Measurements from ENCODE around the gene KIF19.
"Not testable (repeated sequence)": the region's sequence is repeated elsewhere in the genome, so short reads cannot be mapped to it uniquely, and the experiment has no call there.

- TF ChIP-seq, protein P1, sequence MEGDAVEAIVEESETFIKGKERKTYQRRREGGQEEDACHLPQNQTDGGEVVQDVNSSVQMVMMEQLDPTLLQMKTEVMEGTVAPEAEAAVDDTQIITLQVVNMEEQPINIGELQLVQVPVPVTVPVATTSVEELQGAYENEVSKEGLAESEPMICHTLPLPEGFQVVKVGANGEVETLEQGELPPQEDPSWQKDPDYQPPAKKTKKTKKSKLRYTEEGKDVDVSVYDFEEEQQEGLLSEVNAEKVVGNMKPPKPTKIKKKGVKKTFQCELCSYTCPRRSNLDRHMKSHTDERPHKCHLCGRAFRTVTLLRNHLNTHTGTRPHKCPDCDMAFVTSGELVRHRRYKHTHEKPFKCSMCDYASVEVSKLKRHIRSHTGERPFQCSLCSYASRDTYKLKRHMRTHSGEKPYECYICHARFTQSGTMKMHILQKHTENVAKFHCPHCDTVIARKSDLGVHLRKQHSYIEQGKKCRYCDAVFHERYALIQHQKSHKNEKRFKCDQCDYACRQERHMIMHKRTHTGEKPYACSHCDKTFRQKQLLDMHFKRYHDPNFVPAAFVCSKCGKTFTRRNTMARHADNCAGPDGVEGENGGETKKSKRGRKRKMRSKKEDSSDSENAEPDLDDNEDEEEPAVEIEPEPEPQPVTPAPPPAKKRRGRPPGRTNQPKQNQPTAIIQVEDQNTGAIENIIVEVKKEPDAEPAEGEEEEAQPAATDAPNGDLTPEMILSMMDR (IDR thresholded peaks at IDR 0.05) = not testable (repeated sequence)
- not testable (repeated sequence) for TF ChIP-seq ZFX (IDR thresholded peaks at IDR 0.05; ENCODE audit: borderline replicate concordance)
Measured at GRCh38 chr17:74282274-74282586, 43.8 kb upstream of the KIF19 start.
